ENCODE measurements around the gene IGLON5. TPM values are rescaled to one million over a fixed set of nuclear protein-coding genes. Genes with fewer than 3 reads are reported as not detected.

Gene IGLON5
- total RNA-seq, 1 experiment from 2014 or later, result not detected

DNA sequence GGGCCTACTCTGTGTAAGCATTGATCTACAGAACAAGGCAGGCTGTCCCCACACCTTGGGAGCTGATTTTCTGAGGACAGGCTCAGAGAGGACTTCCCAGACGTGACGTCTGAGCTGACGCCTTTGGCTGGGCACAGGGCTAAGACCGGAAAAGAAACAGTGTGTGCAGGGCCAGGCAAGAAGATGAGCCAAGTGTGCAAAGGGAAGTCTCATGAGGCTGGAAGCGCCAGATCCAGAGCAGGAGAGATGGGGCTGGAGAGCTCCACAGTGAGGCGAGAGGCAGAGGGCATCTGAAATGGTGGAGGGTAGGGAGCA lies 12.7 kb downstream of the IGLON5 start (continued):
- TF ChIP-seq ZFX (IDR thresholded peaks at IDR 0.05) (no peak), POLR2A (IDR thresholded peaks at IDR 0.05; ENCODE audit: borderline replicate concordance, extremely low read depth, insufficient read depth, insufficient read length) (no peak)
- TF ChIP-seq, protein P1, sequence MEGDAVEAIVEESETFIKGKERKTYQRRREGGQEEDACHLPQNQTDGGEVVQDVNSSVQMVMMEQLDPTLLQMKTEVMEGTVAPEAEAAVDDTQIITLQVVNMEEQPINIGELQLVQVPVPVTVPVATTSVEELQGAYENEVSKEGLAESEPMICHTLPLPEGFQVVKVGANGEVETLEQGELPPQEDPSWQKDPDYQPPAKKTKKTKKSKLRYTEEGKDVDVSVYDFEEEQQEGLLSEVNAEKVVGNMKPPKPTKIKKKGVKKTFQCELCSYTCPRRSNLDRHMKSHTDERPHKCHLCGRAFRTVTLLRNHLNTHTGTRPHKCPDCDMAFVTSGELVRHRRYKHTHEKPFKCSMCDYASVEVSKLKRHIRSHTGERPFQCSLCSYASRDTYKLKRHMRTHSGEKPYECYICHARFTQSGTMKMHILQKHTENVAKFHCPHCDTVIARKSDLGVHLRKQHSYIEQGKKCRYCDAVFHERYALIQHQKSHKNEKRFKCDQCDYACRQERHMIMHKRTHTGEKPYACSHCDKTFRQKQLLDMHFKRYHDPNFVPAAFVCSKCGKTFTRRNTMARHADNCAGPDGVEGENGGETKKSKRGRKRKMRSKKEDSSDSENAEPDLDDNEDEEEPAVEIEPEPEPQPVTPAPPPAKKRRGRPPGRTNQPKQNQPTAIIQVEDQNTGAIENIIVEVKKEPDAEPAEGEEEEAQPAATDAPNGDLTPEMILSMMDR (IDR thresholded peaks at IDR 0.05 in 2 of 3, conservative IDR thresholded peaks at IDR 0.05 in 1 of 3; ENCODE audit: borderline replicate concordance in 1 of 3, insufficient read depth in 1 of 3, low read depth in 2 of 3, low read length in 2 of 3), result no peak

DNA sequence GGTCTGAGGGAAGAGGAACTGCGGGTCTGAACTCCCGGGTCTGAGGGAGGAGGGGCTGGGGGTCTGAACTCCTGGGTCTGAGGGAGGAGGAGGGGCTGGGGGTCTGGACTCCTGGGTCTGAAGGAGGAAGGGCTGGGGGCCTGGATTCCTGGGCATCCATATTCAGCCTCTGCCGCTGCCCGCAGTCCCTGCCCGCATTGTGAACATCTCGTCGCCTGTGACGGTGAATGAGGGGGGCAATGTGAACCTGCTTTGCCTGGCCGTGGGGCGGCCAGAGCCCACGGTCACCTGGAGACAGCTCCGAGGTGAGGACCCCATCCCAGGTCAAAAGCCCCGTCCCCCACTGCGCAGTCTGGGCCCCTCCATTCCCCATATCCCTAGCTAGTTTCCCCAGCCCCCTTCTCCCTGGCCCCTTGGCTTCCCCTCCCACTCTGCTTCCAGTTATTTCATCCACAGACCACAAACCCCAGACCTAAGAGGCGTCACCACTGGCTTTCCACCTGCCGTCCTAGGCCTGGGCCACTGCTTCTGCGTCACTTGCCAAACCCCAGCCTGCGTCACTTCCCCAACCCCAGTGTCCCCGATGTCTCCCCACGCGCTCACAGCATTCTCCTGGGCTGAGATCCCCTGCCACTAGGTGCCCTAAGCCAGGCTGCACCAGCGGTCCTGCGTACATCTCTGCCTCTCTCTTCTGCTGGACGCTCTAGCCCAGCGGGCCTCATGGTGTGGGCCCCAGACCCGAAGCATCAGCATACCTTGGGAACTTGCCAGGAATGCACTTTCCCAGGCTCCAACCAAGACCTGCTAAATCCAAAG lies 13.9 kb downstream of the IGLON5 start:
- H3K9ac ChIP-seq (ENCODE audit: low read length), result no peak overlapping the region
- DNase-seq (ENCODE audit: low read depth, low spot score) (no peak), ATAC-seq (no peak)
- H4K20me1 ChIP-seq (ENCODE audit: insufficient read depth), result no peaks in the 10 kb centered on the region
- H3K4me1 ChIP-seq (ENCODE audit: control insufficient read depth in 1 of 2, insufficient read depth in 2 of 2, low read length in 2 of 2), result peaks cover 2 to 10% of the 10 kb centered on the region in 2 experiments; a peak in 2 of 4 replicates
- H3K27ac ChIP-seq (ENCODE audit: low read depth, low read length), result no peak overlapping the region
- peaks cover 8% of the 10 kb centered on the region; the same call in 1 of the 2 replicates for H3K27me3 ChIP-seq (ENCODE audit: insufficient read depth, low read length)
- ChIA-PET RAD21 (ENCODE audit: low non-redundant PET in 1 of 2, low total read pairs in 2 of 2, uncharacterized antibody in 2 of 2, unreplicated experiment in 2 of 2) (no interaction called here), CTCF (interaction anchor here (1.5 kb wide), 1 partner anchor 14 kb away, joined by 10 read pairs; no protein-coding TSS in a partner anchor), POLR2A (no interaction called here)
- no peaks in the 10 kb centered on the region for H3K9me3 ChIP-seq (ENCODE audit: control insufficient read depth in 1 of 2, insufficient read depth in 1 of 2, low read depth in 1 of 2, low read length in 2 of 2)
- H3K4me2 ChIP-seq (ENCODE audit: low read length), result no peak overlapping the region
- no peaks in the 10 kb centered on the region for H3K36me3 ChIP-seq (ENCODE audit: control insufficient read depth in 1 of 2, insufficient read depth in 2 of 2, low read length in 2 of 2)
- intact Hi-C loops (cut with micrococcal nuclease), result no loop called here
- H3K79me2 ChIP-seq (ENCODE audit: insufficient read depth, low read length), result no peaks in the 10 kb centered on the region
- no TSS peak for BruUV-seq (replicated peaks)
- no peak overlapping the region for H3K4me3 ChIP-seq (replicated peaks in 1 of 2; ENCODE audit: low read depth in 1 of 2, low read length in 2 of 2)
- TF ChIP-seq ZFX (IDR thresholded peaks at IDR 0.05), result no peak
- TF ChIP-seq CEBPB (IDR thresholded peaks at IDR 0.05; ENCODE audit: low read depth), result no peak
- TF ChIP-seq TCF7L2 (IDR thresholded peaks at IDR 0.05; ENCODE audit: borderline replicate concordance, extremely low read depth, insufficient read depth, insufficient read length), result no peak
- no peak overlapping the region for H2AFZ ChIP-seq (ENCODE audit: low read depth, low read length, poor library complexity, severe bottlenecking)
- H3K9me2 ChIP-seq (ENCODE audit: insufficient read depth), result no peaks in the 10 kb centered on the region
